ENCODE results near the gene EIPR1. TPM values are rescaled to one million over a fixed set of nuclear protein-coding genes. Genes with fewer than 3 reads are reported as not detected.

Gene EIPR1
- total and polyA plus RNA-seq, 2 of the 13 experiments (the other 11 are each of a cell fraction or from before 2014, with no cell fraction given): 70.0 to 96.3 TPM

GRCh38 chr2:3377612-3378432, at the start of gene EIPR1 (continued):
- TF ChIP-seq KIAA2018 (CRISPR knock-in tag; IDR thresholded peaks at IDR 0.05; ENCODE audit: borderline replicate concordance): no peak
- TF ChIP-seq PRPF4 (IDR thresholded peaks at IDR 0.05; ENCODE audit: low read depth, low read length, poor library complexity, severe bottlenecking): no peak
- TF ChIP-seq ZFP36 (IDR thresholded peaks at IDR 0.05; ENCODE audit: borderline replicate concordance, low read depth, low read length, partially characterized antibody): no peak
- TF ChIP-seq KAT8 (CRISPR knock-in tag; IDR thresholded peaks at IDR 0.05): peak; percentile 99
- TF ChIP-seq DRAP1 (CRISPR knock-in tag; IDR thresholded peaks at IDR 0.05): peak; percentile 84; the same call in 1 of the 2 replicates
- peak; percentile 22 for TF ChIP-seq MED8 (CRISPR knock-in tag; IDR thresholded peaks at IDR 0.05; ENCODE audit: insufficient replicate concordance)
- peak; percentile 62; the same call in 1 of the 2 replicates for TF ChIP-seq CENPT (CRISPR knock-in tag; IDR thresholded peaks at IDR 0.05; ENCODE audit: low read depth)
- TF ChIP-seq GRHL1 (CRISPR knock-in tag; conservative IDR thresholded peaks at IDR 0.05): no peak
- TF ChIP-seq PITX1 (CRISPR knock-in tag; IDR thresholded peaks at IDR 0.05): peak; percentile 91
- peak; percentile 64; the same call in 1 of the 2 replicates for TF ChIP-seq ZBTB26 (CRISPR knock-in tag; IDR thresholded peaks at IDR 0.05; ENCODE audit: borderline replicate concordance)
- no peak for TF ChIP-seq PLRG1 (conservative IDR thresholded peaks at IDR 0.05)
- no peak for TF ChIP-seq ONECUT2 (CRISPR knock-in tag; IDR thresholded peaks at IDR 0.05)
- no peak for TF ChIP-seq KLF12 (CRISPR knock-in tag; IDR thresholded peaks at IDR 0.05; ENCODE audit: borderline replicate concordance)
- TF ChIP-seq SRSF1 (optimal IDR thresholded peaks at IDR 0.05; ENCODE audit: low read depth, low read length): peak; percentile 95
- TF ChIP-seq ZNF124 (CRISPR knock-in tag; IDR thresholded peaks at IDR 0.05): 0 out of 2 replicates have a peak, but pooled peaks have one; percentile 53
- peak; percentile 91 for TF ChIP-seq ZNF772 (CRISPR knock-in tag; IDR thresholded peaks at IDR 0.05)
- TF ChIP-seq TAF15 (IDR thresholded peaks at IDR 0.05; ENCODE audit: low read depth, low read length, poor library complexity, severe bottlenecking): peak; percentile 25

Measured in HepG2 (cell line).